Left ventricle myocardium inferior (tissue), 1 donor: ENCODE data around the gene MAP3K4. TPM values are rescaled to one million over a fixed set of nuclear protein-coding genes. Genes with fewer than 3 reads are reported as not detected.

Experiments
- DNase-seq: peaks from one replicate; pipeline ENCODE4 v3.0.0-alpha.2; 2020
- H3K27ac ChIP-seq: fragments of 200-600 bp; replicated peaks from 2 replicates; pipeline ENCODE4 v1.8.0; 2021
- H3K27me3 ChIP-seq: fragments of 200-600 bp; 2 replicates; pipeline ENCODE4 v1.8.0; 2021; ENCODE audit warnings: low read depth
- H3K36me3 ChIP-seq: fragments of 200-600 bp; 2 replicates; pipeline ENCODE4 v1.8.0; 2021
- H3K4me1 ChIP-seq: fragments of 200-600 bp; 2 replicates; pipeline ENCODE4 v1.8.0; 2021
- H3K4me3 ChIP-seq: fragments of 200-600 bp; 2 replicates; pipeline ENCODE4 v1.8.0; 2021; ENCODE audit warnings: mild to moderate bottlenecking, moderate library complexity
- H3K9me3 ChIP-seq: fragments of 200-600 bp; replicated peaks from 2 replicates; pipeline ENCODE4 v1.8.0; 2021
- CTCF ChIP-seq: fragments of 200-600 bp; IDR thresholded peaks from 2 replicates; pipeline ENCODE4 v1.8.0; 2021; ENCODE audit warnings: antibody characterized with exemption, mild to moderate bottlenecking, borderline replicate concordance
- intact Hi-C: fragments of 100-400 bp; cut with micrococcal nuclease; formaldehyde crosslinking; loops from one replicate; pipeline ENCODE4 v1.11.0; 2022
- total RNA-seq: library from RNA; stranded (reverse); fragmentation: NEBNext Ultra II Directional; extraction: Animal tissue kit (Norgen Biotek cat#: 25700); gene quantifications from one replicate; pipeline ENCODE4 v1.2.1, GENCODE V29; 2021
- donor health status: DM: no; HTN: yes; CAD: no; lungs with severe emphysema.

Gene MAP3K4
- total RNA-seq, 1 donor from 2014 or later = 37.1 TPM

- Histone ChIP-seq H3K4me3 (no peak overlapping the region), H3K36me3 (peaks cover 23% of the 10 kb centered on the region), H3K4me1 (peaks cover 27% of the 10 kb centered on the region), H3K9me3 (no peaks in the 10 kb centered on the region), H3K27ac (no peak overlapping the region), H3K27me3 (no peaks in the 10 kb centered on the region)
- DNase-seq = no peak
- intact Hi-C loops = no loop called here
- no peak for TF ChIP-seq CTCF
Measured at GRCh38 chr6:161164182-161164625, 172.6 kb downstream of the MAP3K4 start.

- TF ChIP-seq CTCF = no peak
- intact Hi-C loops = no loop called here
- Histone ChIP-seq H3K9me3 (peaks cover 3% of the 10 kb centered on the region), H3K27ac (no peak overlapping the region), H3K36me3 (peaks cover 23% of the 10 kb centered on the region), H3K4me3 (no peak overlapping the region), H3K27me3 (no peaks in the 10 kb centered on the region), H3K4me1 (peaks cover 19% of the 10 kb centered on the region)
- no peak for DNase-seq
Measured at GRCh38 chr6:161166176-161166575, 174.6 kb downstream of the MAP3K4 start.

GRCh38 chr6:161166677-161167076, 175.1 kb downstream of the MAP3K4 start:
- TF ChIP-seq CTCF = no peak
- peaks cover 15% of the 10 kb centered on the region for H3K4me1 ChIP-seq
- intact Hi-C loops = no loop called here

More at GRCh38 chr6:161166677-161167076, 175.1 kb downstream of the MAP3K4 start:
- H3K27me3 ChIP-seq = no peaks in the 10 kb centered on the region
- no peak for DNase-seq
- H3K36me3 ChIP-seq = peaks cover 23% of the 10 kb centered on the region
- H3K9me3 ChIP-seq = peaks cover 8% of the 10 kb centered on the region
- no peak overlapping the region for H3K27ac ChIP-seq
- no peak overlapping the region for H3K4me3 ChIP-seq
